NB4 (cell line): Measurements from ENCODE around the gene CKLF.

Experiments
- CTCF ChIP-seq: IDR thresholded peaks from one replicate; pipeline ENCODE4 v1.5.1; 2012; ENCODE audit warnings: low read depth, low read length
- POLR2A ChIP-seq: IDR thresholded peaks from 2 replicates; pipeline ENCODE4 v1.6.1; 2011; ENCODE audit warnings: mild to moderate bottlenecking; ENCODE audit not compliant: insufficient read length; ENCODE audit errors: extremely low read depth

- TF ChIP-seq POLR2A (no peak), CTCF (peak; percentile 64)
Observed at GRCh38 chr16:66551348-66551759, 1.0 kb upstream of the CKLF start.
